A549 treated with AZD9567 at 1 μM for 4 hours (cell line): ENCODE measurements around the gene OR8J1. TPM values are rescaled to one million over a fixed set of nuclear protein-coding genes. Genes with fewer than 3 reads are reported as not detected.

ENCODE experiments used
- total RNA-seq: library from RNA; stranded (reverse); fragments of 200-300 nt; extraction: Qiagen RNA extraction; gene quantifications from 5 replicates; pipeline ENCODE4 v1.2.3, GENCODE V29; 2022; ENCODE audit not compliant: insufficient read depth

OR8J1 gene, protein sequence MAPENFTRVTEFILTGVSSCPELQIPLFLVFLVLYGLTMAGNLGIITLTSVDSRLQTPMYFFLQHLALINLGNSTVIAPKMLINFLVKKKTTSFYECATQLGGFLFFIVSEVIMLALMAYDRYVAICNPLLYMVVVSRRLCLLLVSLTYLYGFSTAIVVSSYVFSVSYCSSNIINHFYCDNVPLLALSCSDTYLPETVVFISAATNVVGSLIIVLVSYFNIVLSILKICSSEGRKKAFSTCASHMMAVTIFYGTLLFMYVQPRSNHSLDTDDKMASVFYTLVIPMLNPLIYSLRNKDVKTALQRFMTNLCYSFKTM
- not detected in 5 replicates for total RNA-seq

DNA sequence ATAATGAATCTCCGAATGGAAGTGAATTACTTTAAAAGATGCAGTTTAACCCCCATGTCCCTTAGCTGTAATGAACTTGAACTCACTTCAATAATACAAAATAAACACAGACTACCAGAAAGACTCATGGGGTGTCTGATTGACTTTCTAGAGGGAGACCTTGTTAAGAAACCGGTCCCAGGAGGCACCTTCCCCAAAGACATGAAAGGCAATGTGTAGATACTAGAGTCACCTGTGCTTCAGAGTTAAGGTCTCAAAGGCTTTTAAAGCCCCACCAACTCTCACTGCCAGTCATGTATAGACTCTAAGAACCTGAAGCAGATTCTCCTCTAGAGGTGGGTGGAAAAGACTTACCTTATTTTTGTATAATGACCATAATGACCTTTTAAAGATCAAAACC lies at the start of gene OR8J1:
OR8J1 (plus strand) TSS at position 301 of the 400 bp plus-strand sequence. CDS start 5,956 bp downstream, outside the sequence.

DNA sequence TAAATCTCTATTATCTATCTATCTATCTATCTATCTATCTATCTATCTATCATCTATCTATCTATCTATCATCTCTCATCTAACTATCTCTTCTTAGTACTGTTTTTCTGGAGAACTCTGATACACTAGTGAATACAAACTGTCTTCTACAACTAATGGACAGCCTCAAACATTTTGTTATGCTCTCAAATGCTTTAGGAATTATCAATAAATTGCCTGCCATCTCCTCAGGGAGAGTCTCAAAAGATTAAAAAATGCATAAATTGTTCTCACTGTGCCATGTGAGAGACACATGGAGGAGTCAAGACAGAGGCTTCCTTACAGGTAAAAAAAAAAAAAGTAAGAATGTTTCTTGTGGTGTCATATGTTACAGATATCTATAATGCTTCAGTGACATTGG lies 39.2 kb upstream of the OR8J1 start, which contains the start of gene OR8K3:
OR8K3 (plus strand) TSS at position 301 of the 400 bp plus-strand sequence. CDS start 3,163 bp downstream, outside the sequence.

DNA sequence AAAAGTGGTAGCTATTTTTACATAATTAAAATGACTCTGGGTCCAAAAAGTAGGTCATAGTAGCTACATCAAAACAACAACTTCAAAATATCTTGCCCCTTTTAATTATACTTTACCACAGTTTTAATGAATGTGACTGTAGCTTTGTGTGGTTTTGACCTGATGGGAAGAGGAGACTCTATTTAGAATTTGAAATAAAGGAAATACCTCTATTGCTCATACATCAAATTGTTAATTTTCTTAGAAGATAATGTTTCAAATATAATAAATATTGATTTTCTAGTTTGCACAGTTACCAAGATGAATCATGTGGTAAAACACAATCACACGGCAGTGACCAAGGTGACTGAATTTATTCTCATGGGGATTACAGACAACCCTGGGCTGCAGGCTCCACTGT lies 8.4 kb upstream of the OR8J1 start, which contains the start of gene OR8K1:
OR8K1 (plus strand) TSS at position 301 of the 400 bp plus-strand sequence; CDS start at position 301, 0 bp downstream.

DNA sequence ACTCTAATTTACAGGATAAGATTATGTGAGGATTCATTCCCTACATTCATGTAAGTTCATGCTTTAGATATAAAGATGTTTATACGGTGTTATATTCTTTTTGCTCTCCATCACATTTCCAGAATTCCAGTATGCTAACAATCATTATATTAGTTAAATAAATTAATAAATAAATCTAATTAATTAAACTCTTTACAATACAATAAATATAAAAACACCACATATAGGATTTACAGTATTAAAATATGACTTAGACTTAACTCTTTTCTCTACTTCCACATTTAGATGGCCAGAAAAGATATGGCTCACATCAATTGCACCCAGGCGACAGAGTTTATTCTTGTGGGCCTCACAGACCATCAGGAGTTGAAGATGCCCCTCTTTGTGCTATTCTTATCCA lies 21.2 kb downstream of the OR8J1 start, which contains the start of gene OR8U1:
OR8U1 (plus strand) TSS at position 301 of the 400 bp plus-strand sequence; CDS start at position 301, 0 bp downstream.

Other genes with a start within 250 kb of the OR8J1 start
- not detected in 5 replicates for gene OR8H3, start 231.9 kb upstream of the OR8J1 start, total RNA-seq
- gene OR8J3, start 214.1 kb upstream of the OR8J1 start, total RNA-seq, result not detected in 5 replicates
- not detected in 5 replicates for gene OR8K5, start 194.0 kb upstream of the OR8J1 start, total RNA-seq
- gene OR5J2, start 177.7 kb upstream of the OR8J1 start, total RNA-seq, result not detected in 5 replicates
- gene OR5T2, start 120.0 kb upstream of the OR8J1 start, total RNA-seq, result not detected in 5 replicates
- gene OR5T3, start 102.0 kb upstream of the OR8J1 start, total RNA-seq, result not detected in 5 replicates
- not detected in 5 replicates for gene OR5T1, start 80.1 kb upstream of the OR8J1 start, total RNA-seq
- gene OR8H1, start 62.0 kb upstream of the OR8J1 start, total RNA-seq, result not detected in 5 replicates
- not detected in 5 replicates for gene OR8K3, start 39.1 kb upstream of the OR8J1 start, total RNA-seq
- not detected in 5 replicates for gene OR8K1, start 8.3 kb upstream of the OR8J1 start, total RNA-seq
- not detected in 5 replicates for gene OR8U1, start 21.3 kb downstream of the OR8J1 start, total RNA-seq
- gene OR5AL1, start 58.4 kb downstream of the OR8J1 start, total RNA-seq, result not detected in 5 replicates
- not detected in 5 replicates for gene OR5M3, start 119.1 kb downstream of the OR8J1 start, total RNA-seq
- not detected in 5 replicates for gene OR5M8, start 137.1 kb downstream of the OR8J1 start, total RNA-seq
- not detected in 5 replicates for gene OR5M11, start 189.0 kb downstream of the OR8J1 start, total RNA-seq
- gene OR5M10, start 223.4 kb downstream of the OR8J1 start, total RNA-seq, result not detected in 5 replicates